Ascending aorta (tissue), 2 donors: ENCODE data around the gene CACNA1D. TPM values are rescaled to one million over a fixed set of nuclear protein-coding genes. Genes with fewer than 3 reads are reported as not detected.

Experiments
- DNase-seq, 2 donors: peaks; one replicate each; pipeline ENCODE4 v3.0.0-alpha.2; 2019; ENCODE audit warnings: low spot score in 2 of 2
- H3K27ac ChIP-seq, 2 donors: fragments of 200-600 bp; sonication (generic); one replicate each; pipeline ENCODE4 v1.5.1; 2016 to 2017; ENCODE audit warnings: mild to moderate bottlenecking in 1 of 2
- H3K27me3 ChIP-seq: fragments of 200-600 bp; sonication (generic); one replicate; pipeline ENCODE4 v1.5.1; 2017
- H3K36me3 ChIP-seq, 2 donors: fragments of 200-600 bp; sonication (generic); one replicate each; pipeline ENCODE4 v1.5.1; 2016
- H3K4me1 ChIP-seq, 2 donors: fragments of 200-600 bp; sonication (generic); one replicate each; pipeline ENCODE4 v1.5.1; 2016 to 2017; ENCODE audit warnings: mild to moderate bottlenecking in 1 of 2
- H3K4me3 ChIP-seq, 2 donors: fragments of 200-600 bp; sonication (generic); one replicate each; pipeline ENCODE4 v1.5.1; 2016 to 2017; ENCODE audit warnings: mild to moderate bottlenecking in 1 of 2
- H3K9me3 ChIP-seq, 2 donors: fragments of 200-600 bp; sonication (generic); one replicate each; pipeline ENCODE4 v1.5.1; 2016
- CTCF ChIP-seq, 3 experiments: fragments of 200-600 bp in 2 of 3; fragments of 450-650 bp in 1 of 3; sonication (generic) in 2 of 3; IDR thresholded peaks; one replicate each; pipeline ENCODE4 v1.5.1; 2016 to 2019; ENCODE audit warnings: antibody characterized with exemption in 3 of 3, mild to moderate bottlenecking in 1 of 3, moderate library complexity in 1 of 3
- intact Hi-C: fragments of 100-400 bp; cut with DNase I; formaldehyde crosslinking; loops from one replicate; pipeline ENCODE4 v1.15.1; 2023
- total RNA-seq: library from RNA; depleted of rRNA; stranded (reverse); fragments of >200 nt; gene quantifications from one replicate; pipeline ENCODE4 v1.1.0, GENCODE V29; 2016

Gene CACNA1D
- total RNA-seq, 1 donor from 2014 or later = 0.43 TPM

- intact Hi-C loops = no loop called here
- DNase-seq = no peak
- Histone ChIP-seq H3K4me1 (peaks cover 0 to 11% of the 10 kb centered on the region in 2 donors), H3K9me3 (no peaks in the 10 kb centered on the region), H3K27ac (no peak overlapping the region), H3K4me3 (no peak overlapping the region), H3K36me3 (no peaks in the 10 kb centered on the region), H3K27me3 (no peaks in the 10 kb centered on the region)
- no peak for TF ChIP-seq CTCF (IDR thresholded peaks at IDR 0.05)
Observed at GRCh38 chr3:53780171-53780570, 285.8 kb downstream of the CACNA1D start.

GRCh38 chr3:53780806-53781205 is 286.4 kb downstream of the CACNA1D start:
- no peaks in the 10 kb centered on the region for H3K36me3 ChIP-seq
- no peak overlapping the region for H3K27ac ChIP-seq
- H3K4me1 ChIP-seq = peaks cover 0 to 9% of the 10 kb centered on the region in 2 donors
- H3K27me3 ChIP-seq = no peaks in the 10 kb centered on the region
- DNase-seq = no peak
- intact Hi-C loops = no loop called here
- H3K9me3 ChIP-seq = no peaks in the 10 kb centered on the region
- H3K4me3 ChIP-seq = no peak overlapping the region
- no peak for TF ChIP-seq CTCF (IDR thresholded peaks at IDR 0.05)

- intact Hi-C loops = no loop called here
- no peak for TF ChIP-seq CTCF (IDR thresholded peaks at IDR 0.05)
- Histone ChIP-seq H3K4me3 (no peak overlapping the region), H3K27me3 (no peaks in the 10 kb centered on the region), H3K4me1 (no peaks in the 10 kb centered on the region), H3K27ac (no peak overlapping the region), H3K9me3 (no peaks in the 10 kb centered on the region), H3K36me3 (no peaks in the 10 kb centered on the region)
- no peak for DNase-seq
Observed at GRCh38 chr3:53787016-53787415, 292.6 kb downstream of the CACNA1D start.

- Histone ChIP-seq H3K4me1 (no peaks in the 10 kb centered on the region), H3K9me3 (no peaks in the 10 kb centered on the region), H3K27me3 (no peaks in the 10 kb centered on the region), H3K27ac (no peak overlapping the region), H3K36me3 (no peaks in the 10 kb centered on the region), H3K4me3 (no peak overlapping the region)
- intact Hi-C loops = no loop called here
- TF ChIP-seq CTCF (IDR thresholded peaks at IDR 0.05) = no peak
- no peak for DNase-seq
Observed at GRCh38 chr3:53788038-53788437, 293.6 kb downstream of the CACNA1D start.

- no peak overlapping the region for H3K27ac ChIP-seq
Observed at GRCh38 chr3:53789459-53789858, 295.0 kb downstream of the CACNA1D start.

More at GRCh38 chr3:53789459-53789858, 295.0 kb downstream of the CACNA1D start:
- Histone ChIP-seq H3K4me1 (no peaks in the 10 kb centered on the region), H3K4me3 (no peak overlapping the region), H3K27me3 (no peaks in the 10 kb centered on the region), H3K36me3 (no peaks in the 10 kb centered on the region), H3K9me3 (no peaks in the 10 kb centered on the region)
- intact Hi-C loops = no loop called here
- TF ChIP-seq CTCF (IDR thresholded peaks at IDR 0.05) = no peak
- DNase-seq = no peak
